GM21619 (cell line): ENCODE data around the gene TFF2.

Source experiments
- ATAC-seq: cut with Tn5 transposase; IDR thresholded peaks from one replicate; pipeline ENCODE4 v1.9.1; 2021; ENCODE audit not compliant: unreplicated experiment

The TFF2 gene

GRCh38 chr21:42346866-42347600 lies 3.8 kb downstream of the TFF2 start:
- no peak for ATAC-seq

GRCh38 chr21:42346441-42346840 lies 4.4 kb downstream of the TFF2 start:
- no peak for ATAC-seq

GRCh38 chr21:42344631-42345030 lies 6.2 kb downstream of the TFF2 start:
- ATAC-seq, result no peak

- no peak for ATAC-seq
These were observed 6.8 kb downstream of the TFF2 start for GRCh38 chr21:42343963-42344510.

- ATAC-seq, result no peak
These were observed 7.2 kb downstream of the TFF2 start for GRCh38 chr21:42343556-42343955.

- ATAC-seq, result no peak
These were observed 7.7 kb downstream of the TFF2 start for GRCh38 chr21:42343101-42343500.

- ATAC-seq, result no peak
These were observed 8.8 kb downstream of the TFF2 start for GRCh38 chr21:42341776-42342542.

- ATAC-seq, result no peak
These were observed 10.4 kb downstream of the TFF2 start for GRCh38 chr21:42340187-42341050.

- ATAC-seq, result no peak
These were observed 11.8 kb downstream of the TFF2 start for GRCh38 chr21:42338729-42339715.

GRCh38 chr21:42337830-42338728 lies 12.7 kb downstream of the TFF2 start:
- ATAC-seq, result no peak

GRCh38 chr21:42337276-42337675 lies 13.5 kb downstream of the TFF2 start:
- no peak for ATAC-seq

GRCh38 chr21:42336054-42336453 lies 14.7 kb downstream of the TFF2 start:
- ATAC-seq, result no peak

GRCh38 chr21:42332557-42333317 lies 18.1 kb downstream of the TFF2 start:
- no peak for ATAC-seq

GRCh38 chr21:42331660-42332059 lies 19.1 kb downstream of the TFF2 start:
- ATAC-seq, result no peak

- no peak for ATAC-seq
These were observed 20.1 kb downstream of the TFF2 start for GRCh38 chr21:42330380-42331371.

- ATAC-seq, result no peak
These were observed 25.9 kb downstream of the TFF2 start for GRCh38 chr21:42324896-42325295.

- no peak for ATAC-seq
These were observed 28.9 kb downstream of the TFF2 start for GRCh38 chr21:42321845-42322244.
